Right kidney (tissue), 9 donors: Measurements from ENCODE around the gene PLEK.
"Not testable (repeated sequence)": the region's sequence is repeated elsewhere in the genome, so short reads cannot be mapped to it uniquely, and the experiment has no call there.

Experiments used
- DNase-seq: peaks from one replicate; pipeline ENCODE4 v3.0.0-alpha.2; 2016
- long read RNA-seq, 8 donors: transcript quantifications; one replicate each; lab custom pipeline, GENCODE V29; 2026

PLEK gene, protein sequence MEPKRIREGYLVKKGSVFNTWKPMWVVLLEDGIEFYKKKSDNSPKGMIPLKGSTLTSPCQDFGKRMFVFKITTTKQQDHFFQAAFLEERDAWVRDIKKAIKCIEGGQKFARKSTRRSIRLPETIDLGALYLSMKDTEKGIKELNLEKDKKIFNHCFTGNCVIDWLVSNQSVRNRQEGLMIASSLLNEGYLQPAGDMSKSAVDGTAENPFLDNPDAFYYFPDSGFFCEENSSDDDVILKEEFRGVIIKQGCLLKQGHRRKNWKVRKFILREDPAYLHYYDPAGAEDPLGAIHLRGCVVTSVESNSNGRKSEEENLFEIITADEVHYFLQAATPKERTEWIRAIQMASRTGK
- long read RNA-seq, donor 1, result 0 reads
- long read RNA-seq, donor 2, partial matches to known transcripts, result 0 of 1 reads
- long read RNA-seq, donor 2, other reads (novel, unspliced or antisense), result 0 of 1 reads
- long read RNA-seq, donor 3, result 0 reads
- long read RNA-seq, donor 4, result 0 reads
- long read RNA-seq, donor 5, result 0 reads
- long read RNA-seq, donor 6, result 0 reads
- long read RNA-seq, donor 7, partial matches to known transcripts, result 0 of 3 reads
- long read RNA-seq, donor 7, other reads (novel, unspliced or antisense), result 0 of 3 reads
- long read RNA-seq, donor 8, partial matches to known transcripts, result 0 of 1 reads
- long read RNA-seq, donor 8, other reads (novel, unspliced or antisense), result 0 of 1 reads

DNA sequence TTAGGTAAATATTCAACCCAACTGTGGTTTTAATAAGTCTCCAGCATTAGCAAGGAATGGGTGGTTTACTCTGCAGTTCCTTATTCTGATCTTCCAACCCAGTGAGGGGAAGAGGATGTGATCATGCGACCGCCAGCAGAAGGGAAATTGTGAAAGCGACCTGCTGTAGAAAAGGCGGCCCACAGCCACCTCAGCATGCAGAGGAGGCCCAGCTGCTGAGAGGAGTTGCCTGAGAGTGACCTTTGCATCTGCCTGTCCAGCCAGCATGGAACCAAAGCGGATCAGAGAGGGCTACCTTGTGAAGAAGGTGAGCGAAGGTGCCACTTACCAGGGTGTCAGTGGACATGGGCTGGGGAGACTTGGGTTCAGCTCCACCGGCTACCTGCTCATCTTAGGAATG is at the start of gene PLEK:
Gene PLEK, plus strand, starts transcription at position 196 of the 400 bp plus-strand sequence. Its CDS starts 70 bp downstream, at position 266.
- DNase-seq, result no peak

DNA sequence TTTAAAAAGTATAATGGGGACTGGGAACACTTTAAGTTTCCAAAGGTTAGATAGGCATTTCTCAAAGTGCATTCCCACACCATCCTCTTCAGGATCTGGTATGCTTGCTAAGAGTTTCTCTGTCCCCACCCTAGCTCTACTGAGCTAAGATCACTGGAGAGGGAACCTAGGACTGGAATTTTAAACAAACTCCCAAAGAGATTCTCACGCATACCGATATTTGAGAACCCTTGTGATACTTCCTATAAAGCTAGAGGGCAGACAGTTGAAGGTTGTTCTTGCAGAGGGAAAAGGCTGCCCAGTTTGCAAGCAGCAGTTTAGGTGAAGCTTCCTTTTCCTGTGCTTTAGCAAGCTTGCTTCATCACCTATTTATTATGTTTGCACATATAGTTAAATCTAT is 49.0 kb upstream of the PLEK start:
- DNase-seq, result no peak

DNA sequence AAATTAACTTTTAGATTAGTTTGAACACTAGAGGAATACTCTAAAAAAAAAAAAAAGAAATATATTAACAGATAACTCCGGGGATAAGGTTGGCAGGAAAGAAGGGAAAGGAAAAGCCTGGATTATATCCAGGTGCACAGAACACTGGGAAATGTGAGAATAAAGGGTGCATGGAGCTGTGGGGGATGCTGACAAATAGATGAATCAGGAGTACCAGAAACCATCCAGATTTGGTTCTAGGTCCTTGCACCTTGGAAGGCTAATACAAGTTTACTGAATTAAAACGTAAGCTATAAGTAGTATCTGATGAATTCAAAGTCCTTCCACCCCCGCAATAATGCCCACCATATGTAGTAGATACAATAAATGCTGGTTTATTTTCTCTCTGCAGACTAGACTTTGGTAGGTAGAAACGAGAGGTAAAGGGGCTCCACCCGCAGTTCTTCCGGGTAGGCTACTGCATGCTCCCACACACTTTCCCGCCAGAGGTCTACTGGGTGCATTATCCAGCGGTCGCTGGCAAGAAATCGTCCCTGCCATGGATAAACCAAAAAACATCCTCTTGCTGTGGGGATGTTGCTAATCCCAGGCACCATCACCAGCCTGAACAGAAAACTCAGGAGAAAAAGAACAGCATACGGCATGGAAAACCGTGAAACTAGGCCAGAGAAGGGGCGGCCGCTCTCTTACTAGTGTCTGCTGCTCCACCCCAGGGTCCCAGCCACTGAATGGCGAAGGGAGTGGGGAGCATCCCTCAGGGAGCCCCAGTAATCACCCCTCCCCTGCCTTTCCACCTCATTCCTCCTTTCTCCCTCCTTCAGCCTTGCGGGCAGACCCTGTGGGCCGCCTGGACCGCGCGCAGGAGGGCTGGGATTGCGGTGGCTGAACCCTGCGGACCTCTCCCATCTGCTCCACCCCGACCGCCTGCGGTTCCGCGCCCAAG is 46.8 kb upstream of the PLEK start:
- peak; percentile 64 for DNase-seq

DNA sequence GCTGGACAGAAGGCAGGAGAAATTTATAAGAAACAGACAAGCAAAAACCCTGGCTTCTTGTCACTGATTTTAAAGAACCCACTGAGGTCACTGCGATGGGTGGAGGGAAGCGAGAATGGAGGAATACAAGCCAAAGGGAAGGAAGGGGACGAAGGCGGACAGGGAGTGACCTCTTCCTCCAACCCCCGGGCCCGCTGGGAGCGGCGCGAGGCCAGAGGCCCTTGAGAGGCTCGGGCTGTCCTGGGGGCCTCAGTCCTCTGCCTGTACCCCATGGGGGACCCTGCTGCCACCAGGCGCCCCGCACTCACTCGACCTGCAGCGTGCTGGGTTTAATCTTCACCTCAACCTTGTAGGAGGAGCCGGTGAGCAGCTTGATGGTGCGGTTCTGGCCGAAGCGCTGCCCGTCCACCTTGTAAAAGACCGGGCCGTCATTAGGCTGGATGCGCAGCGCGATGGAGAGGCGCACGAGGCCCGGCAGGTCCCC is 46.1 kb upstream of the PLEK start:
- no peak for DNase-seq

DNA sequence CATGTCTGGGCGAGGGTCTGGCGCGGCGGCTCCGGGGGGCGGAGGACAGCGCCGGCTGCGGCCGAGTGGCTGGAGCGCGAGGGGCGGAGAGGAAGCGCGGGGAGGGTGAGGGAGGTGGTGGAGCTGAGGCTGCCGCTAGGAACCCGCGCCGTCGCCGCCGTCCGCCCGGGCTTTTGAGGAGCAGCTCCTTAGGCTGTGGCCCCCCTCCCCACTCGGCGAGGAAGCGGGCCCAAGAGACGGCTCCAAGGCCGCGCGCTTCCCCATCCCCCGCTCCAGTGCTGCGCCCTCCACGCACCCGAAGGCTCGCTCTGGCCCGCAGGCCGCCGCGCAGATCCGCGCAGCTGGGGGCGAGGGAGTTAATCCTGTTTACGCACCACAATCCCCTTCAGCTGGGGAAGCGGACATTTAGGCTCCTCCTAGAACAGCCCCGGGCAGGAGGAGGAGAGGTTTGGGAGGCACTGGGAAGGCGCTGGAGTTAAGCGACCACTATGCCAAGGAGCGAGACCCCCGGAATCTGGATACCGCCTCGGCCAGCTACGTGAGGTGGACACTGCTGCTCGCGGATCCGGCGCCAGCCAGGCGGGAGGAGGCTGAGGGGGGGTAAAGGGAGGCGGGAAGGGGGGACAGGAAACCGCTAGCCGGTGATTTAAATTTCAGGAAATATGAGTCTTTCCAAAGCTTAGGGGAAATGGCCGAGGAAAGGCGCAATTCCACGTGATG is 45.5 kb upstream of the PLEK start, which contains the start of gene CNRIP1:
Gene CNRIP1, minus strand, starts transcription at position 552 of the 720 bp plus-strand sequence. Its CDS starts 549 bp downstream, at position 3.
- DNase-seq, result peak; percentile 89

DNA sequence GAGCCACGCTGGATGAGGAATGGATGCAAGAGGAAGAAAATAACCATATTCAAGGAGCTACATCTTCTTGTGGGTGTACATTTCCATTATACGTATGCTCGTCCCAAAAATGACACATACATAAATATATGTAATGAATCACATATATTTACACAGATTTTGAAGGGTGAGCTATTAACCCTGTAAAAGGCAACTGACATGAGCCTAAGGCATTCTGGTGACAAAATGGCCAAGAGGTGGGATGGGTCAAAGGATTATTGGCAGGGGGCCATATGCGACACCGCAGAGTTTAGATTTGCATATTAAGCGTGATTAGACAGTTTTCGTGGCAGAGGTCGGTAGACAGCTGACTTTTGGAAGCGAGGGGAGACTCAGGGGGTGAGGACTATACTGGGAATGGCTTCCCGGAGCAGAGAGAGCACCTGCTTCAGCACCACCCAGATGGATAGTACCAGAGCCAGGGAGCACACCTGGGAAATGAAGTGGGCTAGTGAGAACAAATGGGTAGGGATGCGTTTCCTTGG is 44.9 kb upstream of the PLEK start:
- DNase-seq, result peak; percentile 54

DNA sequence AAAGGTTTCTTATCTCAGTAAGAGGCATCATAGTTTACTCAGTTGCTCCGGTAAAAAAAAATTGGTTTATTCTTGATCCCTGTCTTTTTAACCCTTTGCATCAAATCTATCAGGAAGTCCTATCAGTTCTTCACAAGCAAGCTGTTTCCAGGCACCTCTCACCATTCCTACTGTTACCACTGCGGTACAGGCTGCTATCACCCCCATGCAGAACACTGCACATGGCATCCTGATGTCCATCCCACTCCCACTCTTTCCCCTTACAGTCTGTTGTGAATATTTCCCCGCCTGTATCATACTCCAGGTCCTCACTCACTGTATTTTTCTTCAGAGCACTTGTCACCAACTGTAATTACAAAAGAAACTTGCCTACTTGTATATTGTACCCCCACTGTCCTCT is 40.0 kb upstream of the PLEK start:
- no peak for DNase-seq

DNA sequence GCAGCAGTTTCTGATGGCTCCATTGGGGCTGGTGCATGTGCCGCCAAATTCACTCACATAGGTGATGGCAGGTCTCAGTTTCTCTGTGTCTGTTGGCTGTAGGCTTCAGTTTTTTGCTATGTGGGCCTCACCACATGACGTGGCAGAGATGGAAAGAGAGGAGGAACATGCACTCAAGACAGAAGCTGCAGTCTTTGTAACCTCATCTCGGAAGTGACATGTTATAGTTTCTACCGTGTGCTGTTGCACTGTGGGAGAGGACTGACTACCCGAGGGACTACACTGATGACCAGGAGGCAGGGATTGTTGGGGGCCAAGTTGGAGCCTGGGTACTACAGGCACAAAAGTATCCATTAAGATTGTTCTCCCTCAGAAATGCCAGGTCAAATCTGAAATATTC is 36.2 kb upstream of the PLEK start:
- no peak for DNase-seq

DNA sequence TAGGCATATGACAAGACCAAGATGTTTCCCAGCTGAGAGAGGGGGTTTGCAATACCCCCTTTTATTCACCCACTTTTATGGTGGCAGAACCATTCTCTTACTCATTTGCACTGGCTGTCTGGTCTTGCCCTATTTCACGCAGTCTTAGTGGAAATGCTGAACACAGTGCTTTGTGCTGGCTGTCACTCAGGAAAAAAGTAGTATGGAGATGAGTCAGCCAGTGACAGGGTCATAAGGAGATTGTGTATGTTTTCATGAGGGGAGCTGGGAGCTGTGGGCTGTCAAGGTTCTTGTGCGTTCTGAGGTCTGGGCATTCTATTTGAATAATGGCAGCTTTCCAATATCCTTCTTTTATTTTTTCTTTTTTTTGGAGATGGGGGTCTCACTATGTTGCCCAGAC is 34.4 kb upstream of the PLEK start:
- DNase-seq, result no peak

DNA sequence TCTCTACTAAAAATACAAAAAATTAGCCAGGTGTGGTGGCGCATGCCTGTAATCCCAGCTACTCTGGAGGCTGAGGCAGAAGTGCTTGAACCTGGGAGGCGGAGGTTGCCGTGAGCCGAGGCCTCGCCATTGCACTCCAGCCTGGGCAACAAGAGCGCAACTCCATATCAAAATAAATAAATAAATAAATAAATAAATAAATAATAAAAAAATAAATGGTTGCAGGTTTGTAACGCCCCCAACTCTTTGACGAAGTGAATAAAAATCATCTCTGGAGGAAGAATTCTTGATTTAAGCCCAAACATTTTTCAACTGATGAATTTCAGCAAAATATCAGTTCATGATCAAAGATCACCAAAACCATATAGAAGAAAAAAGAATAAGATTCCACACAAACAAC is 32.1 kb upstream of the PLEK start:
- no peak for DNase-seq

DNA sequence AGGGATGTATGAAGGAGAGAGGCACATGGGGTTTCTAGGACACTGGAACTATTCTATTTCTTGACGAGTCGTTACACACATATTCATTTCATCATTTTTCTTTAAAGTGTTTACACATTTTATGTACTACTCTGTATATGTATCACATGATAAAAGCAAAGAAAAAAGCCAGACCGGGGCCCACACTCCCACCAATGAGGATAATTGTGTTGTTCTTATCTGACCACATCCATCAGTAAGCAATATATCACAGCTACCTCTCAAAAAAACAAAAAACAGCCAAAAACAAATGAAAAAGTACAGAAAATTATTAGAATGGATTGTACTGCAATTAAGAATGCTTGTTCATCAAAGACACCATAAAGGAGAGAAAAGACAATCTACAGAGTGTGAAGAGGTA is 31.2 kb upstream of the PLEK start:
- no peak for DNase-seq

DNA sequence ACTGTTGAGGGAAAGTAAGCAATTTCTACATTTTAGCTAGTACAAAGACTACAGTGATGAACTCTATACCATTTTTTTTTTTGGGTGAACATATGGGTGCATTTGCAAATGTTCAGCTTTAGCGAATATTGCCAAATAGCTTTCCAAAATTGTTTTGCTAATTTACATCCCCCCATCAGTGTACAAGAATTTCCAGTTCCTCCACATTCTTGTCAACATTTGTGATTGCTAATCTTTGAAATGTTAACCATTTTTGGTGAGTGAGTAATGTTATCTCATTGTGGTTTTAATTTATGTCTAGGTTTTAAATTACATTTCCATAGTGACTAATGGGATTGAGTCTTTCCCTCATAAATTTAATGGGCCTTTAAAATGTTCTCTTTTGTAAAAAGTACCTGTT is 28.9 kb upstream of the PLEK start:
- DNase-seq, result no peak

DNA sequence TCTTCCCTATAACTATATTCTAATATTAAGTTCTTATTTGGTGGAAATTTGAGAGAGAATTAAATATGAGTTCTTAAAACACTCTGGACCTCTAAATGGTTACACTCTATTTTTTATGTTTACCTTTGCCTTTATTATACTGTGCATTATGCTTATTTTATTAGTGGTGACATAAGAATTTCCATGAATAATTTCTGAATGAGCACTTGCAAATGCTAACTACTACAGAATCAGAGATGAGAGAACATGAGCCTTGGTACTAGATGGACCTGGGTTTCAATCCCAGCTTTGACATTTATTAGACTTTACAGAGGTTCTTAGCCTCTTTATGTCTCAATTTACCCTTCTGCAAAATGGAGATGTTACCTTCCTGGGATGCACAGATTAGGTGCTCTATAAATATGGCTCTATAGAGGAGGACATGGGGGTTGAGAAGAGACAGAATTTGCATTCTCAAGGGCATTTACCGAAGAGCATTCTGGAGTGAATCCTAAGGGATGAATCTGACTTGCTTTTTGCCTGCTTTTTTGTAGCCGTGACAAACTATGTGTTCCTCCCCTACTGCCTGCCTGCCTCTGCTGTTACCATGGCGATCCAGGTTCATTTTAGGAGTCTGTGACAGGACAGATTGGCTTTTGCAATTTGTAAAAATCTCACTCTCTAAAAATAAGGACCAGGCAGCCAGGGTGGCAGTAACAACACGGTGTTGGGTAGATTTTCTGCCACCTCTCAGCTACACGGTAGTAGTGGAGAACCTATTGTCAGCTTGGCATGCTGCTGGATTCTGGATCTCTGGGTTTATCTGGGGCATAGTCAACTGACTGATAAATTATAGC is 24.6 kb upstream of the PLEK start:
- no peak for DNase-seq

DNA sequence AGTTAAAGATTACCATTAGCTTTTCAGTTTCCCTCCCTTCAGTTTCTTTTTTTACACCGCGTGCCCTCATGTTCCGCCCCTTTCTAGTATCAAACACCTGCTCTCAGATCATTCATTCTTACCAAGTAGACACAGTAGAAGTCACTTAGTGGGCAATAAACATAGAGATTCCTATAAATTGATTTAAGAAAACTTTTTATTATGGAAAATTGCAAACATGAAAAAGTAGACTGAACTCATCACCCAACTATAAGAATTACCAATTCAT is 24.1 kb upstream of the PLEK start:
- no peak for DNase-seq

DNA sequence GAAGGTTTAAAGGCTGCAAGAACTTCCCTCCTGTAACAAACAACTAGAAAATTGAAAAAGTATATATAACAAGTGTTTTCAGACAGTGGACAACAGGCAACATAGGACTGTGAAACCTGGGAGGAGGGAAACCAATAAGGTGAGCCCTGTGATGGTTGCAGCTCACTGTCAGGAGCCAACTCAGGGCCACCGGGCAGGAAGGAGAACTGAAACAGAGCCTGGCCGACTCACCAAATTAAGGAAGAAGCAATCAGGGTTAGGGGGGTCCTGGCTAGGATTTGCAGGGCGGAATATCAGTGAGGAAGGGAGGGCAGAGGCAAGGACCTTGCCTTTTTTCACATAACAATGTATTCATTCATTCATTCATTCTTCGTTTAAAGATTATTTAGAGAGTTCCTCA is 23.5 kb upstream of the PLEK start:
- no peak for DNase-seq

DNA sequence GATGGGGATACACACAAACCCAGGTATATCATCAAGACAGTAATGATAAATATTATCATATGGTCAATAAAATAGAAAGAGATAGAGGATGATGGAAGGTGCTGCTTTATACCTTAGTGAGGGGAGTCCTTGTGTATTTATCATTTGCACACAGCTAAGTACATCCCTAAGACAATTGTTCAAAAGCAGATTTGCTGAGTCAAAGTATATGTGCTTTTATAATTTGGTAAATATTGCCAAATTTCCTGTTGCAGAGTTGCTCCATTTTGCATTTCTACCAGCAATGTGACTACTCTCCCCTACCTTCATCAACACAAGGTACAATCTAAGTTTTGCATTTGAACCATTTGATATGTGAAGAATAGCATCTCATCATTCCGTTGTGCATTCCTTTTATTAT is 22.6 kb upstream of the PLEK start:
- DNase-seq, result no peak

DNA sequence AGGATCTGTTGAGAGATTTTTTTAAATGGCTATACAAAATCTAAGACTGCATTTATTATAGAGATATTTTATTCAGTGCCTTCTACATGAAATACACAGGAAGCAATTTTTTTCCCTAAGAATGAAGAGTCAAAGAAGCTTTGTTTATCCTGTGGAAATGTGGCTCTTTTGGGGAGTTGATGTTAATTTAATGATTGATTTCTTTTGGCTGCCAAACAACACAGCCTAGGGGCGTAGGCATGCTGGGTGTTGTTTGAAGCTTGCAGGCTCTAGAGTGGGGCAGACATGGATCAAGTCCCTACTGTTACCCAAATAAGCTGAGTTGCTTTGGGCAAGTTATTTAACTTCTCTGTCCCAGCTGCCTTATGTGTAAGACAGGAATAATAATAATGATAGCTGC is 21.1 kb upstream of the PLEK start:
- no peak for DNase-seq

DNA sequence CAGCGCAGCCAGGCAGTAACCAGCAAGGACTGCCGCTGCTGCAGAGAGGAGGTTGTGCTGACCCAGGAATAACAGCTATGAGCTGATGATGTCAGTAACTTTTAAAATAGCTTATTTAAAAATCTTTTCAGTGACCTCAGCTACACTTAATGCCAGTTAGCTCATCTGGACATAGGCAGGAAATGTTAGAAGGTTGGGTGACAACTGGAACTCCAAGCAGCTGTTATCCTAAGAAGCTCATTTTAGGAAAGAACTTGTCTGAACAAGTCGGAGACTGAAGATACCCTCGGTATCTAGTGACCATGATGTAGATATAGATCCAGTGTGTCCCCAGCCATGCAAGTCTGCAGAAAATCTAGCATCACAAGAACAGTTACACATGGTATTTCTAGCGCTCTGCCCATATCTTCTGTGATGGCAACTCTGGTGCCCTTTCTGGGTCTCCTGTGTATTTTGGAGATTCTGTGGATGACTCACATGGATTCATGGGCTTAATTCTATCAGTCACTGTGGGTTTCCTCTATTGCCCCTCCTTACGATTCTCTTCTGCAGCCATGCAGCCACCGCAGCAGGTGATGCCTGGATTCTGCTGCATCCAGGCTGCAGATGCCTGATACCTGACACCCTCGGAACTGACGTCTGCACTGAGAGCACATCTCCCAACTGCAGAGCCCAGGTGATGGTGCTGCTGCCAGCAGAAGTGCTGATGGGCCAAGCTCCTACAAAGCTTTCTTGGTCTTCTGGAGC is 19.8 kb upstream of the PLEK start:
- DNase-seq, result no peak

DNA sequence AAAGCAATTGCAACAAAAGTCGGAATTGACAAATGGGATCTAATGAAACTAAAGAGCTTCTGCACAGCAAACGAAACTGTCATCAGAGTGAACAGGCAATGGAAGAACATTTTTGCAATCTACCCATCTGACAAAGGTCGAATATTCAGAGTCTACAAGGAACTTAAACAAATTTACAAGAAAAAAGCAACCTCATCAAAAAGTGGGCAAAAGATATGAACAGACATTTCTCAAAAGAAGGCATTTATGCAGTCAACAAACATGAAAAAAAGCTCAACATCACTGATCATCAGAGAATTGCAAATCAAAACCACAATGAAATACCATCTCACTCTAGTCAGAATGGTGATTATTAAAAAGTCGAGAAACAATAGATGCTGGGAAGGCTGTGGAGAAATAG is 16.0 kb upstream of the PLEK start:
- DNase-seq, result not testable (repeated sequence)

DNA sequence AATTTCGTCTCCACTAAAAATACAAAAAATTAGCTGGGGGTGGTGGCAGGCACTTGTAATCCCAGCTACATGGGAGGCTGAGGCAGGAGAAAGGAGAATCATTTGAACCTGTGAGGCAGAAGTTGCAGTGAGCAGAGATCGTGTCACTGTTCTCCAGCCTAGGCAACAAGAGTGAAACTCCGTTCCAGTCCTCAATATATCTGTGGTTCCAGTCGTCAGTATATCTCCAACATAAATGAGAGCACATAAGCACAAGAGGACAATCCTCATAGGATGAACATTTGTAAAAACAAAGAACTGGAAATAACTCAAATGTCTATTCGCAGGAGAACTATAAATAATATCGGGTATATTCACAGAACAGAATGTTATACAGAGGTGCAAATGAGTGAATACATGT is 13.1 kb upstream of the PLEK start:
- no peak for DNase-seq
